ENCODE results near the gene HMGCLL1. TPM values are rescaled to one million over a fixed set of nuclear protein-coding genes. Genes with fewer than 3 reads are reported as not detected.

The HMGCLL1 gene
- total and polyA plus RNA-seq, 2 experiments from 2014 or later, result 3.0 to 4.8 TPM

- Histone ChIP-seq H3K4me3 (no peak overlapping the region), H3K36me3 (replicated peaks; ENCODE audit: insufficient read depth, low read depth) (no peaks in the 10 kb centered on the region), H3K79me2 (no peaks in the 10 kb centered on the region), H3K9me2 (replicated peaks; ENCODE audit: insufficient read depth) (no peaks in the 10 kb centered on the region), H3K4me1 (ENCODE audit: insufficient read depth) (no peaks in the 10 kb centered on the region), H4K20me1 (ENCODE audit: insufficient read depth, poor library complexity, severe bottlenecking) (no peaks in the 10 kb centered on the region), H3K27ac (no peak overlapping the region), H3K27me3 (no peaks in the 10 kb centered on the region), H3K9me3 (ENCODE audit: low read depth) (no peaks in the 10 kb centered on the region), H2AFZ (no peak overlapping the region), H3K4me2 (no peak overlapping the region)
- TF ChIP-seq CTCF (IDR thresholded peaks at IDR 0.05; ENCODE audit: poor library complexity) (peak; percentile 39), EZH2phosphoT487 (IDR thresholded peaks at IDR 0.05; ENCODE audit: low read depth, severe bottlenecking, unreplicated experiment) (no peak), EZH2 (IDR thresholded peaks at IDR 0.05; ENCODE audit: borderline replicate concordance) (no peak)
- peak; percentile 39 for DNase-seq (ENCODE audit: low spot score)
- WGBS (ENCODE audit: low lambda C conversion rate, missing lambda C conversion rate), result 53% methylated on average over 1 of the region's 1 CpG
Observed at GRCh38 chr6:55528624-55529023, 50.4 kb downstream of the HMGCLL1 start.

- Histone ChIP-seq H3K4me3 (no peak overlapping the region), H3K27ac (no peak overlapping the region), H3K4me1 (ENCODE audit: insufficient read depth) (peaks cover 5% of the 10 kb centered on the region), H3K27me3 (no peaks in the 10 kb centered on the region), H3K79me2 (no peaks in the 10 kb centered on the region), H3K9me3 (ENCODE audit: low read depth) (no peaks in the 10 kb centered on the region), H3K36me3 (replicated peaks; ENCODE audit: insufficient read depth, low read depth) (no peaks in the 10 kb centered on the region), H3K4me2 (no peak overlapping the region), H3K9me2 (replicated peaks; ENCODE audit: insufficient read depth) (no peaks in the 10 kb centered on the region), H4K20me1 (ENCODE audit: insufficient read depth, poor library complexity, severe bottlenecking) (no peaks in the 10 kb centered on the region), H2AFZ (no peak overlapping the region)
- TF ChIP-seq EZH2 (IDR thresholded peaks at IDR 0.05; ENCODE audit: borderline replicate concordance), result no peak
- no peak for TF ChIP-seq EZH2phosphoT487 (IDR thresholded peaks at IDR 0.05; ENCODE audit: low read depth, severe bottlenecking, unreplicated experiment)
- no peak for TF ChIP-seq CTCF (IDR thresholded peaks at IDR 0.05; ENCODE audit: poor library complexity)
- 77% methylated on average over 3 of the region's 3 CpGs for WGBS (ENCODE audit: low lambda C conversion rate, missing lambda C conversion rate)
- DNase-seq (ENCODE audit: low spot score), result no peak
Observed at GRCh38 chr6:55524441-55524840, 54.6 kb downstream of the HMGCLL1 start.

- no peak overlapping the region for H2AFZ ChIP-seq
- H3K4me3 ChIP-seq, result no peak overlapping the region
- WGBS (ENCODE audit: low lambda C conversion rate, missing lambda C conversion rate), result 78% methylated on average over 4 of the region's 4 CpGs
- H3K79me2 ChIP-seq, result no peaks in the 10 kb centered on the region
- no peak for DNase-seq (ENCODE audit: low spot score)
- H3K36me3 ChIP-seq (replicated peaks; ENCODE audit: insufficient read depth, low read depth), result no peaks in the 10 kb centered on the region
- H3K27me3 ChIP-seq, result no peaks in the 10 kb centered on the region
- no peak overlapping the region for H3K27ac ChIP-seq
- no peak overlapping the region for H3K4me2 ChIP-seq
- H4K20me1 ChIP-seq (ENCODE audit: insufficient read depth, poor library complexity, severe bottlenecking), result no peaks in the 10 kb centered on the region
- peaks cover 5% of the 10 kb centered on the region for H3K4me1 ChIP-seq (ENCODE audit: insufficient read depth)
- no peak for TF ChIP-seq EZH2 (IDR thresholded peaks at IDR 0.05; ENCODE audit: borderline replicate concordance)
- TF ChIP-seq EZH2phosphoT487 (IDR thresholded peaks at IDR 0.05; ENCODE audit: low read depth, severe bottlenecking, unreplicated experiment), result no peak
- TF ChIP-seq CTCF (IDR thresholded peaks at IDR 0.05; ENCODE audit: poor library complexity), result no peak
- no peaks in the 10 kb centered on the region for H3K9me3 ChIP-seq (ENCODE audit: low read depth)
- H3K9me2 ChIP-seq (replicated peaks; ENCODE audit: insufficient read depth), result no peaks in the 10 kb centered on the region
Observed at GRCh38 chr6:55518529-55519060, 60.4 kb downstream of the HMGCLL1 start.
